Retinal pigment epithelial cell (primary cell): ENCODE data around the gene AMDHD2.

Source experiments
- DNase-seq: peaks from one replicate; pipeline ENCODE4 v3.0.0-alpha.2; 2010; ENCODE audit warnings: low read depth
- H3K4me3 ChIP-seq: 2 replicates; pipeline ENCODE4 v1.5.1; 2011; ENCODE audit warnings: mild to moderate bottlenecking, low read length, control low read depth, moderate library complexity
- TF ChIP-seq, protein P1 (sequence below): conservative IDR thresholded peaks from 2 replicates; pipeline ENCODE4 v1.5.1; 2011; ENCODE audit warnings: low read depth, low read length, control low read depth, inconsistent platforms

Gene AMDHD2, protein sequence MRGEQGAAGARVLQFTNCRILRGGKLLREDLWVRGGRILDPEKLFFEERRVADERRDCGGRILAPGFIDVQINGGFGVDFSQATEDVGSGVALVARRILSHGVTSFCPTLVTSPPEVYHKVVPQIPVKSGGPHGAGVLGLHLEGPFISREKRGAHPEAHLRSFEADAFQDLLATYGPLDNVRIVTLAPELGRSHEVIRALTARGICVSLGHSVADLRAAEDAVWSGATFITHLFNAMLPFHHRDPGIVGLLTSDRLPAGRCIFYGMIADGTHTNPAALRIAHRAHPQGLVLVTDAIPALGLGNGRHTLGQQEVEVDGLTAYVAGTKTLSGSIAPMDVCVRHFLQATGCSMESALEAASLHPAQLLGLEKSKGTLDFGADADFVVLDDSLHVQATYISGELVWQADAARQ

DNA sequence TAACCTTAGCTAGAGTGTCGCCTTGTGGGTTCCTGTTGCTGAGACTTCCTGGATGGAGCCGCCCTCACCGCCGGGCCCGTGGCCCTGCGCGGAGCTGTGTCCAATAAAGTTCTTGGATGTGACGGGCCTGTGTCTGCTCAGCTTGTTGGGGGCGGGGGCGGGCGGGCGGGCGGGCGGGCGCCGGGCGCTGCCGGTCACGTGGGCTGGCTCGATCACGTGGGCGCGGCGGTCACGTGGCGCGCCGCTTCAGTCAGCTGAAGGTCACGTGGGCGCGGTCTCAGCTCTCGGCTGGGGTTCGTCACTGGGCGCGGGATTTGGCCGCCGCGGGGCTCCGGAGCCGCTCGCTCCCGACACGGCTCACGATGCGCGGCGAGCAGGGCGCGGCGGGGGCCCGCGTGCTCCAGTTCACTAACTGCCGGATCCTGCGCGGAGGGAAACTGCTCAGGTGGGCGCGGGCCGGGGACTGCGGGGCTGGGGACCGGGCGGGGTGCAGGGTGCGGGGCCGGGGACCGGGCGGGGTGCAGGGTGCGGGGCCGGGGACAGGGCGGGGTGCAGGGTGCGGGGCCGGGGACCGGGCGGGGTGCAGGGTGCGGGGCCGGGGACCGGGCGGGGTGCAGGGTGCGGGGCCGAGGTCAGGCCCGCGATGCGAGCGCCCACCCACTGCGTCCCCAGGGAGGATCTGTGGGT, at the start of gene AMDHD2:
TSS of gene AMDHD2 (plus strand) at position 275 of the 687 bp plus-strand sequence. CDS start at position 363, 88 bp downstream.
- TF ChIP-seq, protein P1, sequence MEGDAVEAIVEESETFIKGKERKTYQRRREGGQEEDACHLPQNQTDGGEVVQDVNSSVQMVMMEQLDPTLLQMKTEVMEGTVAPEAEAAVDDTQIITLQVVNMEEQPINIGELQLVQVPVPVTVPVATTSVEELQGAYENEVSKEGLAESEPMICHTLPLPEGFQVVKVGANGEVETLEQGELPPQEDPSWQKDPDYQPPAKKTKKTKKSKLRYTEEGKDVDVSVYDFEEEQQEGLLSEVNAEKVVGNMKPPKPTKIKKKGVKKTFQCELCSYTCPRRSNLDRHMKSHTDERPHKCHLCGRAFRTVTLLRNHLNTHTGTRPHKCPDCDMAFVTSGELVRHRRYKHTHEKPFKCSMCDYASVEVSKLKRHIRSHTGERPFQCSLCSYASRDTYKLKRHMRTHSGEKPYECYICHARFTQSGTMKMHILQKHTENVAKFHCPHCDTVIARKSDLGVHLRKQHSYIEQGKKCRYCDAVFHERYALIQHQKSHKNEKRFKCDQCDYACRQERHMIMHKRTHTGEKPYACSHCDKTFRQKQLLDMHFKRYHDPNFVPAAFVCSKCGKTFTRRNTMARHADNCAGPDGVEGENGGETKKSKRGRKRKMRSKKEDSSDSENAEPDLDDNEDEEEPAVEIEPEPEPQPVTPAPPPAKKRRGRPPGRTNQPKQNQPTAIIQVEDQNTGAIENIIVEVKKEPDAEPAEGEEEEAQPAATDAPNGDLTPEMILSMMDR = no peak
- DNase-seq = no peak
- H3K4me3 ChIP-seq = peak within 1 kb of the TSS; percentile 61

DNA sequence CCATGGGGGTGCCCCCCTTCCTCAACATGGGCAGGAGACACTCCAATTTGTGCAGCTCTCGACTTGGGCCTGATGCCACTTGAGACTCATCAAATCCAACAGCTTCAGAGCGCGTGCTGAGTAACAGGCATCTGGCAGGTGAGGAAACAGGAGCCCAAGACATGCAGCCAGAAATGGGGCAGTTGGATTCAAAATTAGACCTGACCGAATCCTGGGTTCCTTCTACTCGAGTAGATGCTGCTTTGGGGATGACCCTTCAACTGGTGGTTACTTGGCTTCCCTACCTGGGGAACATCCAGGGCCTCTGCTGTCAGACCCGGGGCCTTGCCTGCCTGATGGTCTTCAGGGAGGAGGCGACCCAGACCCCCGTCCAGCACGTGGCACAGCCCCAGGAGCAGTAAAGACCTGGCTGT, 49.6 kb upstream of the AMDHD2 start:
- no peak for DNase-seq
- no peak overlapping the region for H3K4me3 ChIP-seq
- TF ChIP-seq, protein P1 = no peak

DNA sequence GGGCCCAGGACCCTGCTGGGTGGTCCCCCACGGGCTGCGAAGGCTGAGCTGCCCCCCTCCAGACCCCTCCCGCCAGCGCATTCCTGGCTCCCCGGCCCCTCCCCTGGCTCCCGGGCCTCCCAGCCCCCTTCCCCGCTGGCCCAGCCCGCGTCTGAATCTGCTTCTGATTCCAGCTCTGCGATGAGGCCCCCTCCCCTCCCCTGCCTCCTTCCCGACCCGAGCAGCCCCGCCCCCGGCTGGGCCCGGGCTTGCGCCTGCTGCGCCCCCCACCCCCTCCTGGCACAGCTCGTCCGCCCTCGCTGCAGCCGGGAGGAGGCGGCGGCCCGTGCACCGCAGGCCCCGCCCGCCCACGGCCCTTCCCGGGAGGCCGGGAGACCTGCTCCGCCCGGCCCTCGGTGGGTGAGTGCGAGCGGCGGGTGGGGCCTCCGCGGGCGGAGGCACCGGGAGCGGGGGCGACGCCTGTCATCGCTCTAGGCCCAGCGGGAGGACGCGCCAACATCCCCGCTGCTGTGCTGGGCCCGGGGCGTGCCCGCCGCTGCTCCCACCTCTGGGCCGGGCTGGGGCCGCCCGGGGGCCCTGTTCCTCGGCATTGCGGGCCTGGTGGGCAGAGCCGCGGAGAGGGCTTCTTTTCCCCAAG, 49.0 kb upstream of the AMDHD2 start, which contains the start of gene NTN3:
TSS of gene NTN3 (plus strand) at position 282 of the 637 bp plus-strand sequence. CDS start 405 bp downstream, outside the sequence.
- H3K4me3 ChIP-seq = no peak within 1 kb of the TSS
- no peak for DNase-seq
- TF ChIP-seq, protein P1 = no peak

DNA sequence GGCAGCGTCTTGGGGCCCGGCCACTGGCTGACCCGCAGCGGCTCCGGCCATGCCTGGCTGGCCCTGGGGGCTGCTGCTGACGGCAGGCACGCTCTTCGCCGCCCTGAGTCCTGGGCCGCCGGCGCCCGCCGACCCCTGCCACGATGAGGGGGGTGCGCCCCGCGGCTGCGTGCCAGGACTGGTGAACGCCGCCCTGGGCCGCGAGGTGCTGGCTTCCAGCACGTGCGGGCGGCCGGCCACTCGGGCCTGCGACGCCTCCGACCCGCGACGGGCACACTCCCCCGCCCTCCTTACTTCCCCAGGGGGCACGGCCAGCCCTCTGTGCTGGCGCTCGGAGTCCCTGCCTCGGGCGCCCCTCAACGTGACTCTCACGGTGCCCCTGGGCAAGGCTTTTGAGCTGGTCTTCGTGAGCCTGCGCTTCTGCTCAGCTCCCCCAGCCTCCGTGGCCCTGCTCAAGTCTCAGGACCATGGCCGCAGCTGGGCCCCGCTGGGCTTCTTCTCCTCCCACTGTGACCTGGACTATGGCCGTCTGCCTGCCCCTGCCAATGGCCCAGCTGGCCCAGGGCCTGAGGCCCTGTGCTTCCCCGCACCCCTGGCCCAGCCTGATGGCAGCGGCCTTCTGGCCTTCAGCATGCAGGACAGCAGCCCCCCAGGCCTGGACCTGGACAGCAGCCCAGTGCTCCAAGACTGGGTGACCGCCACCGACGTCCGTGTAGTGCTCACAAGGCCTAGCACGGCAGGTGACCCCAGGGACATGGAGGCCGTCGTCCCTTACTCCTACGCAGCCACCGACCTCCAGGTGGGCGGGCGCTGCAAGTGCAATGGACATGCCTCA, 48.3 kb upstream of the AMDHD2 start:
- no peak overlapping the region for H3K4me3 ChIP-seq
- DNase-seq = no peak
- TF ChIP-seq, protein P1 = no peak

DNA sequence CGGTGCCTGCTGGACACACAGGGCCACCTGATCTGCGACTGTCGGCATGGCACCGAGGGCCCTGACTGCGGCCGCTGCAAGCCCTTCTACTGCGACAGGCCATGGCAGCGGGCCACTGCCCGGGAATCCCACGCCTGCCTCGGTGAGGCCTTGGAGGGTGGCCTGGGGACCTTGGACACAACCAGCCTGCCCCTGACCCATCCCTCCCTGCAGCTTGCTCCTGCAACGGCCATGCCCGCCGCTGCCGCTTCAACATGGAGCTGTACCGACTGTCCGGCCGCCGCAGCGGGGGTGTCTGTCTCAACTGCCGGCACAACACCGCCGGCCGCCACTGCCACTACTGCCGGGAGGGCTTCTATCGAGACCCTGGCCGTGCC, 47.7 kb upstream of the AMDHD2 start:
- TF ChIP-seq, protein P1 = no peak
- no peak overlapping the region for H3K4me3 ChIP-seq
- DNase-seq = no peak

DNA sequence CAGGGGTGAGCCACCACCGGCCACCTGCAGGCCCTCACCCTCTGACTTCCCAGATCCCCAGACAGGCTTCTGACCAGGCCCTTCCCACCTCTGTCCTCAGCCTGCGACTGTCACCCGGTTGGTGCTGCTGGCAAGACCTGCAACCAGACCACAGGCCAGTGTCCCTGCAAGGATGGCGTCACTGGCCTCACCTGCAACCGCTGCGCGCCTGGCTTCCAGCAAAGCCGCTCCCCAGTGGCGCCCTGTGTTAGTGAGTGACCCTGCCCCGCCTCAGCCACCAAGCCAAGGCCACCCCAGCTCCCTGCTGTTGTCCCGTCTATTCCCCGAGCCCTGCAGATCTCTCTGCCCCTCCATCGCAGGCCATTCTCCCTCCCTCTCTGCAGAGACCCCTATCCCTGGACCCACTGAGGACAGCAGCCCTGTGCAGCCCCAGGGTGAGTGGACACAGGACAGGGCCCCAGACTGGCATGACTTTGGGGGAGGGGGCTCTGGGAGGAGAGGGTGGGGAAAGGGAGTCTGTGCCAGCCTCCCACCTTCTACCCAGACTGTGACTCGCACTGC, 47.2 kb upstream of the AMDHD2 start:
- TF ChIP-seq, protein P1 = no peak
- H3K4me3 ChIP-seq = no peak overlapping the region
- no peak for DNase-seq
